HCT116 (cell line): ENCODE results near the gene ZNF618. TPM values are rescaled to one million over a fixed set of nuclear protein-coding genes. Genes with fewer than 3 reads are reported as not detected.

Source experiments
- ATAC-seq: fragments of 200-7000 bp; cut with Tn5 transposase; 2 replicates; pipeline ENCODE4 v1.9.1; 2020; ENCODE audit warnings: mild to moderate bottlenecking, moderate library complexity
- BruUV-seq: library from RNA; stranded (reverse); fragments of 400-500 nt; replicated peaks from 2 replicates; lab custom pipeline; 2021; lab: Mats Ljungman, UMichigan
- CTCF ChIA-PET: fragments of 300-600 bp; sonication (Branson Sonifier 250); formaldehyde crosslinking; loops from one replicate; lab custom pipeline; 2021; ENCODE audit warnings: antibody characterized with exemption; lab: Charles Lee
- POLR2A ChIA-PET: fragments of 300-600, 350-600 bp; sonication (Branson Sonifier 250); formaldehyde crosslinking; loops from one replicate; lab custom pipeline; 2021; ENCODE audit warnings: antibody characterized with exemption; lab: Charles Lee
- RAD21 ChIA-PET, 2 experiments: fragments of 300-600 bp; sonication (Branson Sonifier 250); formaldehyde crosslinking; loops; one replicate each; lab custom pipeline; 2023; ENCODE audit warnings: low total read pairs in 2 of 2; ENCODE audit not compliant: uncharacterized antibody in 2 of 2, unreplicated experiment in 2 of 2, low non-redundant PET in 1 of 2; lab: Charles Lee
- DNase-seq: peaks from one replicate; pipeline ENCODE4 v3.0.0-alpha.2; 2010; ENCODE audit warnings: low read depth, low spot score
- H2AFZ ChIP-seq: fragments of 200-600 bp; shearing (Covaris generic), sonication (generic); 2 replicates; pipeline ENCODE4 v1.6.1; 2017; ENCODE audit warnings: low read depth, mixed run types, mixed read lengths, antibody characterized with exemption, low read length; ENCODE audit not compliant: poor library complexity, severe bottlenecking
- H3K27ac ChIP-seq: 2 replicates; pipeline ENCODE4 v1.5.1; 2012; ENCODE audit warnings: low read depth, low read length
- H3K27me3 ChIP-seq: fragments of 200-600 bp; sonication (generic); 2 replicates; pipeline ENCODE4 v1.6.1; 2016; ENCODE audit warnings: mixed run types, low read length, mixed read lengths; ENCODE audit not compliant: insufficient read depth
- H3K36me3 ChIP-seq, 2 experiments: fragments of 200-500 bp in 1 of 2; fragments of 200-600 bp in 1 of 2; sonication (Bioruptor generic) in 1 of 2; sonication (generic) in 1 of 2; 2 replicates each; pipeline versions ENCODE4 v1.5.1 to v1.6.1; 2014 to 2016; ENCODE audit warnings: low read length in 2 of 2, inconsistent platforms in 1 of 2, mixed read lengths in 1 of 2, mixed run types in 1 of 2; ENCODE audit not compliant: insufficient read depth in 2 of 2, control insufficient read depth in 1 of 2
- H3K4me1 ChIP-seq, 2 experiments: fragments of 200-600 bp in 1 of 2; sonication (generic) in 1 of 2; 2 replicates each; pipeline versions ENCODE4 v1.5.1 to v1.6.1; 2012 to 2017; ENCODE audit warnings: low read length in 2 of 2, inconsistent platforms in 1 of 2, mild to moderate bottlenecking in 1 of 2, mixed read lengths in 1 of 2, mixed run types in 1 of 2, moderate library complexity in 1 of 2; ENCODE audit not compliant: insufficient read depth in 2 of 2, control insufficient read depth in 1 of 2
- H3K4me2 ChIP-seq: fragments of 200-600 bp; sonication (generic); 2 replicates; pipeline ENCODE4 v1.6.1; 2017; ENCODE audit warnings: mixed run types, low read length, mixed read lengths
- H3K4me3 ChIP-seq, 2 experiments: fragments of 200-600 bp in 1 of 2; sonication (generic) in 1 of 2; replicated peaks in 1 of 2; 2 replicates each; pipeline ENCODE4 v1.5.1; 2011 to 2016; ENCODE audit warnings: low read length in 2 of 2, control low read depth in 1 of 2, low read depth in 1 of 2, mild to moderate bottlenecking in 1 of 2, mixed read lengths in 1 of 2, mixed run types in 1 of 2
- H3K79me2 ChIP-seq: fragments of 200-600 bp; sonication (generic); 2 replicates; pipeline ENCODE4 v1.6.1; 2017; ENCODE audit warnings: mild to moderate bottlenecking, mixed run types, low read length, moderate library complexity, mixed read lengths; ENCODE audit not compliant: insufficient read depth
- H3K9ac ChIP-seq: fragments of 200-600 bp; sonication (generic); 2 replicates; pipeline ENCODE4 v1.6.1; 2016; ENCODE audit warnings: low read length, mixed read lengths
- H3K9me2 ChIP-seq: fragments of 200-600 bp; sonication (generic), shearing (Covaris generic); 2 replicates; pipeline ENCODE4 v1.6.1; 2017; ENCODE audit warnings: mixed run types, mild to moderate bottlenecking, moderate library complexity; ENCODE audit not compliant: insufficient read depth
- H3K9me3 ChIP-seq, 2 experiments: fragments of 200-500 bp in 1 of 2; fragments of 200-600 bp in 1 of 2; sonication (Bioruptor generic) in 1 of 2; sonication (generic) in 1 of 2; 2 replicates each; pipeline ENCODE4 v1.6.1; 2014 to 2017; ENCODE audit warnings: low read length in 2 of 2, mixed read lengths in 2 of 2, inconsistent platforms in 1 of 2, low read depth in 1 of 2, mild to moderate bottlenecking in 1 of 2, mixed run types in 1 of 2, moderate library complexity in 1 of 2; ENCODE audit not compliant: control insufficient read depth in 1 of 2, insufficient read depth in 1 of 2
- H4K20me1 ChIP-seq: fragments of 200-600 bp; sonication (generic), shearing (Covaris generic); 2 replicates; pipeline ENCODE4 v1.6.1; 2017; ENCODE audit warnings: mixed run types, mild to moderate bottlenecking, moderate library complexity; ENCODE audit not compliant: insufficient read depth
- ATF3 ChIP-seq: IDR thresholded peaks from 2 replicates; pipeline ENCODE4 v1.6.1; 2012
- CBX3 ChIP-seq: IDR thresholded peaks from 2 replicates; pipeline ENCODE4 v1.6.1; 2012; ENCODE audit warnings: low read depth
- CEBPB ChIP-seq: IDR thresholded peaks from 2 replicates; pipeline ENCODE4 v1.6.1; 2012; ENCODE audit warnings: low read depth
- CTCF ChIP-seq, 3 experiments: fragments of 200-600 bp in 1 of 3; sonication (generic) in 1 of 3; IDR thresholded peaks in 2 of 3; conservative IDR thresholded peaks in 1 of 3; 2 replicates each; pipeline ENCODE4 v1.5.1; 2012 to 2017; ENCODE audit warnings: low read depth in 2 of 3, low read length in 2 of 3, antibody characterized with exemption in 1 of 3, borderline replicate concordance in 1 of 3, control low read depth in 1 of 3, mild to moderate bottlenecking in 1 of 3, mixed read lengths in 1 of 3, mixed run types in 1 of 3, moderate library complexity in 1 of 3; ENCODE audit not compliant: insufficient read depth in 1 of 3
- EGR1 ChIP-seq: IDR thresholded peaks from 2 replicates; pipeline ENCODE4 v1.6.1; 2012; ENCODE audit warnings: low read depth
- ELF1 ChIP-seq: IDR thresholded peaks from 2 replicates; pipeline ENCODE4 v1.6.1; 2012; ENCODE audit warnings: low read depth, borderline replicate concordance
- EZH2 ChIP-seq: fragments of 200-600 bp; sonication (generic); IDR thresholded peaks from 2 replicates; pipeline ENCODE4 v1.6.1; 2017; ENCODE audit warnings: antibody characterized with exemption, mixed run types
- EZH2phosphoT487 ChIP-seq: fragments of 200-600 bp; IDR thresholded peaks from 2 replicates; pipeline ENCODE4 v1.6.1; 2018; ENCODE audit warnings: antibody characterized with exemption, borderline replicate concordance
- POLR2AphosphoS5 ChIP-seq: IDR thresholded peaks from 2 replicates; pipeline ENCODE4 v1.6.1; 2011; ENCODE audit warnings: mild to moderate bottlenecking, low read depth, low read length, moderate library complexity
- RAD21 ChIP-seq: IDR thresholded peaks from 2 replicates; pipeline ENCODE4 v1.6.1; 2012; ENCODE audit warnings: low read depth, mild to moderate bottlenecking
- SIN3A ChIP-seq: IDR thresholded peaks from 2 replicates; pipeline ENCODE4 v1.6.1; 2012; ENCODE audit warnings: low read depth
- SRF ChIP-seq: IDR thresholded peaks from 2 replicates; pipeline ENCODE4 v1.6.1; 2012; ENCODE audit warnings: low read depth
- TCF7L2 ChIP-seq: IDR thresholded peaks from 2 replicates; pipeline ENCODE4 v1.7.0; 2011; ENCODE audit warnings: borderline replicate concordance, inconsistent platforms; ENCODE audit not compliant: insufficient read depth, insufficient read length; ENCODE audit errors: extremely low read depth
- intact Hi-C: fragments of 100-400 bp; cut with micrococcal nuclease; formaldehyde crosslinking; loops from 2 replicates; pipeline ENCODE4 v1.10.0; 2022
- total RNA-seq: library from RNA; stranded (reverse); gene quantifications from one replicate; pipeline ENCODE4 v1.2.1, GENCODE V29; 2021; ENCODE audit not compliant: unreplicated experiment

The ZNF618 gene
- total RNA-seq, 1 experiment from 2014 or later: 13.5 TPM

GRCh38 chr9:113851359-113851758 is 24.8 kb upstream of the ZNF618 start:
- H3K27ac ChIP-seq: no peak overlapping the region
- H2AFZ ChIP-seq: no peak overlapping the region
- H3K27me3 ChIP-seq: no peaks in the 10 kb centered on the region
- DNase-seq (no peak), ATAC-seq (no peak)
- H3K9ac ChIP-seq: no peak overlapping the region
- no peaks in the 10 kb centered on the region for H3K9me2 ChIP-seq
- no peak overlapping the region for H3K4me3 ChIP-seq
- H3K9me3 ChIP-seq: no peaks in the 10 kb centered on the region; a peak in 1 of 4 replicates
- ChIA-PET POLR2A (no interaction called here), CTCF (no interaction called here), RAD21 (no interaction called here)
- TF ChIP-seq CTCF (IDR thresholded peaks at IDR 0.05 in 2 of 3, conservative IDR thresholded peaks at IDR 0.05 in 1 of 3; ENCODE audit: borderline replicate concordance in 1 of 3, insufficient read depth in 1 of 3, low read depth in 2 of 3, low read length in 2 of 3) (no peak), SRF (no peak), TCF7L2 (no peak), ELF1 (no peak)
- no peaks in the 10 kb centered on the region for H3K79me2 ChIP-seq
- BruUV-seq: no TSS peak
- no peaks in the 10 kb centered on the region for H3K4me1 ChIP-seq
- intact Hi-C loops: no loop called here
- H3K36me3 ChIP-seq: no peaks in the 10 kb centered on the region
- no peaks in the 10 kb centered on the region for H4K20me1 ChIP-seq
- H3K4me2 ChIP-seq: no peak overlapping the region

- H3K9ac ChIP-seq: no peak overlapping the region
- CTCF ChIA-PET: no interaction called here
- no peaks in the 10 kb centered on the region for H3K79me2 ChIP-seq
- RAD21 ChIA-PET: no interaction called here
- H3K4me1 ChIP-seq: no peaks in the 10 kb centered on the region
- ATAC-seq (no peak), DNase-seq (no peak)
- intact Hi-C loops: no loop called here
- BruUV-seq: no TSS peak
- no peak overlapping the region for H3K27ac ChIP-seq
- no peak overlapping the region for H3K4me3 ChIP-seq
- no peaks in the 10 kb centered on the region for H4K20me1 ChIP-seq
- no peaks in the 10 kb centered on the region for H3K36me3 ChIP-seq
- POLR2A ChIA-PET: interaction anchor here (0.6 kb wide), 1 partner anchor 442 kb away, joined by 4 read pairs; no protein-coding TSS in a partner anchor
- no peak overlapping the region for H3K4me2 ChIP-seq
- H3K9me2 ChIP-seq: no peaks in the 10 kb centered on the region
- no peaks in the 10 kb centered on the region; a peak in 1 of 4 replicates for H3K9me3 ChIP-seq
- no peaks in the 10 kb centered on the region for H3K27me3 ChIP-seq
- no peak overlapping the region for H2AFZ ChIP-seq
- TF ChIP-seq TCF7L2 (no peak), EGR1 (no peak), SIN3A (no peak), ATF3 (no peak), POLR2AphosphoS5 (no peak), EZH2 (no peak), CEBPB (no peak), EZH2phosphoT487 (no peak), CTCF (IDR thresholded peaks at IDR 0.05 in 2 of 3, conservative IDR thresholded peaks at IDR 0.05 in 1 of 3; ENCODE audit: borderline replicate concordance in 1 of 3, insufficient read depth in 1 of 3, low read depth in 2 of 3, low read length in 2 of 3) (no peak), CBX3 (no peak), RAD21 (no peak)
These were observed 24.2 kb upstream of the ZNF618 start for GRCh38 chr9:113851873-113852272.
